SK-N-MC (cell line): ENCODE results near the gene SPHK2.

ENCODE experiments used
- DNase-seq: peaks from one replicate; pipeline ENCODE4 v3.0.0-alpha.2; 2011; ENCODE audit warnings: low read depth, low spot score
- H3K27ac ChIP-seq: fragments of 200-600 bp; sonication (generic); 2 replicates; pipeline ENCODE4 v1.5.1; 2016; ENCODE audit warnings: mixed run types
- H3K36me3 ChIP-seq: fragments of 200-600 bp; sonication (generic); 2 replicates; pipeline ENCODE4 v1.6.1; 2017; ENCODE audit warnings: antibody characterized with exemption, low read length, mixed read lengths; ENCODE audit not compliant: insufficient read depth
- H3K4me3 ChIP-seq: fragments of 200-600 bp; sonication (generic); 2 replicates; pipeline ENCODE4 v1.5.1; 2016
- H3K9ac ChIP-seq: fragments of 200-600 bp; sonication (generic); 2 replicates; pipeline ENCODE4 v1.8.0; 2017; ENCODE audit warnings: mixed run types, mixed read lengths; ENCODE audit not compliant: insufficient read length
- H3K9me3 ChIP-seq: fragments of 200-600 bp; sonication (generic); 2 replicates; pipeline ENCODE4 v1.6.1; 2017; ENCODE audit warnings: low read depth, mild to moderate bottlenecking, antibody characterized with exemption, low read length, moderate library complexity, mixed read lengths
- EZH2 ChIP-seq: fragments of 200-600 bp; sonication (generic); IDR thresholded peaks from one replicate; pipeline ENCODE4 v1.6.1; 2017; ENCODE audit warnings: antibody characterized with exemption
- FOXP2 ChIP-seq: optimal IDR thresholded peaks from 2 replicates; pipeline ENCODE3; 2011; ENCODE audit warnings: mild to moderate bottlenecking, moderate library complexity; ENCODE audit not compliant: insufficient read depth; ENCODE audit errors: extremely low read length, control extremely low read depth
- POLR2AphosphoS5 ChIP-seq: IDR thresholded peaks from 2 replicates; pipeline ENCODE4 v1.6.1; 2012; ENCODE audit warnings: mild to moderate bottlenecking, low read depth, low read length, borderline replicate concordance

The SPHK2 gene

GRCh38 chr19:48644355-48644754, 25.0 kb downstream of the SPHK2 start:
- TF ChIP-seq POLR2AphosphoS5 (no peak), FOXP2 (no peak), EZH2 (no peak)
- Histone ChIP-seq H3K9ac (no peak overlapping the region), H3K9me3 (no peaks in the 10 kb centered on the region), H3K4me3 (peak overlapping the region; percentile 85), H3K27ac (no peak overlapping the region), H3K36me3 (no peaks in the 10 kb centered on the region)
- DNase-seq: no peak

GRCh38 chr19:48644839-48645619, 25.7 kb downstream of the SPHK2 start:
- TF ChIP-seq FOXP2 (no peak), POLR2AphosphoS5 (peak; percentile 39; the same call in 1 of the 2 replicates)
- no peaks in the 10 kb centered on the region for H3K36me3 ChIP-seq
- H3K9me3 ChIP-seq: no peaks in the 10 kb centered on the region
- H3K9ac ChIP-seq: no peak overlapping the region
- H3K4me3 ChIP-seq: peak overlapping the region; percentile 85
- H3K27ac ChIP-seq: peak overlapping the region; percentile 68
- no peak for DNase-seq

GRCh38 chr19:48645620-48646000, 26.3 kb downstream of the SPHK2 start:
- H3K9me3 ChIP-seq: no peaks in the 10 kb centered on the region
- no peaks in the 10 kb centered on the region for H3K36me3 ChIP-seq
- DNase-seq: no peak
- TF ChIP-seq POLR2AphosphoS5: no peak
- TF ChIP-seq FOXP2: no peak
- no peak for TF ChIP-seq EZH2
- peak overlapping the region; percentile 68 for H3K27ac ChIP-seq
- no peak overlapping the region for H3K9ac ChIP-seq
- H3K4me3 ChIP-seq: peak overlapping the region; percentile 85

- Histone ChIP-seq H3K4me3 (peak within 1 kb of the TSS; percentile 85), H3K9ac (peak within 1 kb of the TSS; percentile 37), H3K9me3 (no peaks in the 10 kb centered on the region), H3K36me3 (no peaks in the 10 kb centered on the region), H3K27ac (peak within 1 kb of the TSS; percentile 68)
- no peak for DNase-seq
- no peak for TF ChIP-seq FOXP2
- peak; percentile 30; the same call in 1 of the 2 replicates for TF ChIP-seq POLR2AphosphoS5
- no peak for TF ChIP-seq EZH2
Observed at GRCh38 chr19:48646001-48646721, 26.9 kb downstream of the SPHK2 start, which contains the start of gene CA11. Gene CA11, minus strand, starts transcription at chr19:48646187. Its CDS starts 555 bp downstream, at chr19:48645632.

- Histone ChIP-seq H3K36me3 (no peaks in the 10 kb centered on the region), H3K9me3 (no peaks in the 10 kb centered on the region), H3K27ac (no peak overlapping the region), H3K4me3 (peak overlapping the region; percentile 85), H3K9ac (peak overlapping the region; percentile 32)
- DNase-seq: no peak
- TF ChIP-seq FOXP2: peak; percentile 55
- TF ChIP-seq POLR2AphosphoS5: no peak
Observed at GRCh38 chr19:48646722-48647216, 27.5 kb downstream of the SPHK2 start.

GRCh38 chr19:48648134-48648533, 28.8 kb downstream of the SPHK2 start:
- H3K9ac ChIP-seq: no peak overlapping the region
- TF ChIP-seq FOXP2 (no peak), EZH2 (no peak), POLR2AphosphoS5 (no peak)
- no peak for DNase-seq
- no peak overlapping the region for H3K27ac ChIP-seq
- no peak overlapping the region for H3K4me3 ChIP-seq
- H3K36me3 ChIP-seq: no peaks in the 10 kb centered on the region
- no peaks in the 10 kb centered on the region for H3K9me3 ChIP-seq

- no peak overlapping the region for H3K27ac ChIP-seq
- DNase-seq: no peak
- H3K4me3 ChIP-seq: no peak overlapping the region
- no peaks in the 10 kb centered on the region for H3K9me3 ChIP-seq
- TF ChIP-seq EZH2: no peak
- no peak for TF ChIP-seq FOXP2
- no peak for TF ChIP-seq POLR2AphosphoS5
- H3K9ac ChIP-seq: no peak overlapping the region
- H3K36me3 ChIP-seq: no peaks in the 10 kb centered on the region
Observed at GRCh38 chr19:48650974-48651682, 31.8 kb downstream of the SPHK2 start.

- H3K27ac ChIP-seq: no peak overlapping the region
- no peak overlapping the region for H3K9ac ChIP-seq
- H3K9me3 ChIP-seq: no peaks in the 10 kb centered on the region
- no peak for DNase-seq
- no peak overlapping the region for H3K4me3 ChIP-seq
- TF ChIP-seq POLR2AphosphoS5 (no peak), FOXP2 (no peak), EZH2 (no peak)
- no peaks in the 10 kb centered on the region for H3K36me3 ChIP-seq
Observed at GRCh38 chr19:48651683-48652048, 32.4 kb downstream of the SPHK2 start.
